WTC11 (cell line): ENCODE data around the gene MECR. TPM values are rescaled to one million over a fixed set of nuclear protein-coding genes. Genes with fewer than 3 reads are reported as not detected.

Experiments
- ATAC-seq: fragments of 200-7000 bp; cut with Tn5 transposase; 2 replicates; pipeline ENCODE4 v1.10.0; 2021; ENCODE audit warnings: mild to moderate bottlenecking, moderate library complexity
- CTCF ChIA-PET: fragments of 300-600 bp; sonication (Branson Sonifier 250); formaldehyde crosslinking; loops from one replicate; lab custom pipeline; 2021; ENCODE audit warnings: antibody characterized with exemption; lab: Charles Lee
- POLR2A ChIA-PET: fragments of 350-600 bp; sonication (Branson Sonifier 250); formaldehyde crosslinking; loops from one replicate; lab custom pipeline; 2021; ENCODE audit warnings: antibody characterized with exemption; lab: Charles Lee
- DNase-seq: peaks from one replicate; pipeline ENCODE4 v3.0.0; 2021; ENCODE audit warnings: low spot score
- H3K27ac Mint-ChIP-seq: 2 replicates; pipeline ENCODE4 v1.8.0; 2021; ENCODE audit warnings: mixed read lengths
- H3K27me3 Mint-ChIP-seq: 2 replicates; pipeline ENCODE4 v1.8.0; 2021; ENCODE audit warnings: low read depth, mild to moderate bottlenecking, moderate library complexity, mixed read lengths
- H3K36me3 Mint-ChIP-seq: 2 replicates; pipeline ENCODE4 v1.8.0; 2021; ENCODE audit warnings: mixed read lengths
- H3K4me1 Mint-ChIP-seq: 2 replicates; pipeline ENCODE4 v1.8.0; 2022; ENCODE audit warnings: mixed read lengths
- H3K4me3 Mint-ChIP-seq: 2 replicates; pipeline ENCODE4 v1.8.0; 2021; ENCODE audit warnings: mild to moderate bottlenecking, moderate library complexity, mixed read lengths
- H3K9me3 Mint-ChIP-seq: 2 replicates; pipeline ENCODE4 v1.8.0; 2021; ENCODE audit warnings: mixed read lengths
- ATF2 ChIP-seq: sonication (generic); formaldehyde crosslinking; IDR thresholded peaks from 2 replicates; pipeline ENCODE4 v1.8.1; 2022; ENCODE audit warnings: low read depth, missing genetic modification reagents, borderline replicate concordance
- ATF6 ChIP-seq: sonication (generic); formaldehyde crosslinking; IDR thresholded peaks from 2 replicates; pipeline ENCODE4 v1.8.1; 2023; ENCODE audit warnings: mild to moderate bottlenecking, missing genetic modification reagents
- CREB1 ChIP-seq: sonication (generic); formaldehyde crosslinking; IDR thresholded peaks from 2 replicates; pipeline ENCODE4 v1.8.0; 2023; ENCODE audit warnings: mild to moderate bottlenecking, missing genetic modification reagents
- FOXJ3 ChIP-seq: sonication (generic); formaldehyde crosslinking; IDR thresholded peaks from 2 replicates; pipeline ENCODE4 v1.9.0; 2021; ENCODE audit warnings: missing genetic modification reagents, mild to moderate bottlenecking, borderline replicate concordance
- FOXK1 ChIP-seq: sonication (generic); formaldehyde crosslinking; IDR thresholded peaks from 2 replicates; pipeline ENCODE4 v1.8.0; 2022; ENCODE audit warnings: mild to moderate bottlenecking, moderate library complexity, missing genetic modification reagents
- GRHL2 ChIP-seq: fragments of 250-450 bp; sonication (Bioruptor Pico); IDR thresholded peaks from 2 replicates; pipeline ENCODE4 v1.8.0; 2022; ENCODE audit warnings: mild to moderate bottlenecking, moderate library complexity; ENCODE audit not compliant: insufficient replicate concordance, severe bottlenecking
- GTF2I ChIP-seq: fragments of 250-450 bp; sonication (Bioruptor Pico); conservative IDR thresholded peaks from 2 replicates; pipeline ENCODE4 v1.4.0; 2021; ENCODE audit warnings: mild to moderate bottlenecking
- HMGA2 ChIP-seq: fragments of 250-450 bp; sonication (Bioruptor Pico); IDR thresholded peaks from 2 replicates; pipeline ENCODE4 v1.4.0; 2021; ENCODE audit warnings: mild to moderate bottlenecking, moderate library complexity
- HMGXB4 ChIP-seq: sonication (generic); formaldehyde crosslinking; IDR thresholded peaks from 2 replicates; pipeline ENCODE4 v1.8.1; 2023; ENCODE audit warnings: mild to moderate bottlenecking, moderate library complexity, missing genetic modification reagents
- IRF2 ChIP-seq: sonication (generic); formaldehyde crosslinking; IDR thresholded peaks from 2 replicates; pipeline ENCODE4 v1.8.0; 2022; ENCODE audit warnings: low read depth, missing genetic modification reagents, borderline replicate concordance
- PRDM15 ChIP-seq: sonication (generic); formaldehyde crosslinking; IDR thresholded peaks from 2 replicates; pipeline ENCODE4 v1.8.0; 2022; ENCODE audit warnings: missing genetic modification reagents
- TCF7 ChIP-seq: sonication (generic); formaldehyde crosslinking; IDR thresholded peaks from 2 replicates; pipeline ENCODE4 v1.8.0; 2022; ENCODE audit warnings: mild to moderate bottlenecking, low read depth, missing genetic modification reagents, moderate library complexity
- TEAD4 ChIP-seq: sonication (generic); formaldehyde crosslinking; IDR thresholded peaks from 2 replicates; pipeline ENCODE4 v1.8.0; 2022; ENCODE audit warnings: mild to moderate bottlenecking, missing genetic modification reagents
- ZMAT4 ChIP-seq: fragments of 250-450 bp; sonication (Bioruptor Pico); IDR thresholded peaks from 2 replicates; pipeline ENCODE4 v1.9.0; 2021; ENCODE audit warnings: mild to moderate bottlenecking
- ZSCAN18 ChIP-seq: fragments of 250-450 bp; sonication (Bioruptor Pico); IDR thresholded peaks from 2 replicates; pipeline ENCODE4 v2.1.2; 2022; ENCODE audit warnings: mild to moderate bottlenecking, moderate library complexity
- total RNA-seq: library from RNA; stranded (reverse); gene quantifications from 3 replicates; pipeline ENCODE4 v1.2.3, GENCODE V29; 2021
- TF ChIP-seq, protein P1 (sequence below): fragments of 250-450 bp; sonication (Bioruptor Pico); IDR thresholded peaks from 2 replicates; pipeline ENCODE4 v1.9.0; 2021; ENCODE audit warnings: moderate library complexity, mild to moderate bottlenecking, inconsistent platforms, borderline replicate concordance
- TF ChIP-seq, protein P2 (sequence below): sonication (generic); formaldehyde crosslinking; IDR thresholded peaks from 2 replicates; pipeline ENCODE4 v1.8.1; 2022; ENCODE audit warnings: low read depth, mild to moderate bottlenecking, moderate library complexity, missing genetic modification reagents, borderline replicate concordance

Gene MECR
- total RNA-seq, 1 experiment from 2014 or later = 37.6 TPM

- POLR2A ChIA-PET = interaction anchor here (1.0 to 2.0 kb wide), 5 partner anchors 10 to 24 kb away, joined by 3 to 9 read pairs (median 5); no protein-coding TSS in a partner anchor
- DNase-seq (peak; percentile 46), ATAC-seq (peak; percentile 34)
- peaks cover 4% of the 10 kb centered on the region for H3K9me3 Mint-ChIP-seq
- H3K4me1 Mint-ChIP-seq = peaks cover 49% of the 10 kb centered on the region
- peak overlapping the region; percentile 86 for H3K4me3 Mint-ChIP-seq
- TF ChIP-seq HMGXB4 = no peak
- TF ChIP-seq ZMAT4 (CRISPR knock-in tag) = no peak
- no peak for TF ChIP-seq CREB1 (CRISPR knock-in tag)
- no peak for TF ChIP-seq GTF2I (CRISPR knock-in tag)
- TF ChIP-seq ZSCAN18 (CRISPR knock-in tag) = no peak
- no peak for TF ChIP-seq ATF6
- TF ChIP-seq, protein P1, sequence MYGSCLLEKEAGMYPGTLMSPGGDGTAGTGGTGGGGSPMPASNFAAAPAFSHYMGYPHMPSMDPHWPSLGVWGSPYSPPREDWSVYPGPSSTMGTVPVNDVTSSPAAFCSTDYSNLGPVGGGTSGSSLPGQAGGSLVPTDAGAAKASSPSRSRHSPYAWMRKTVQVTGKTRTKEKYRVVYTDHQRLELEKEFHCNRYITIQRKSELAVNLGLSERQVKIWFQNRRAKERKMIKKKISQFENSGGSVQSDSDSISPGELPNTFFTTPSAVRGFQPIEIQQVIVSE = no peak
- peaks cover 6% of the 10 kb centered on the region; the same call in 1 of the 2 replicates for H3K36me3 Mint-ChIP-seq
- no peak overlapping the region for H3K27ac Mint-ChIP-seq
- H3K27me3 Mint-ChIP-seq = peaks cover 37% of the 10 kb centered on the region
- CTCF ChIA-PET = interaction anchor here (0.6 to 4.1 kb wide), 17 partner anchors 10 to 852 kb away, joined by 3 to 30 read pairs (median 6); partner anchors contain the start of genes MECR, PTPRU and TMEM200B
These were observed 28.5 kb upstream of the MECR start for GRCh38 chr1:29258976-29259801.

DNA sequence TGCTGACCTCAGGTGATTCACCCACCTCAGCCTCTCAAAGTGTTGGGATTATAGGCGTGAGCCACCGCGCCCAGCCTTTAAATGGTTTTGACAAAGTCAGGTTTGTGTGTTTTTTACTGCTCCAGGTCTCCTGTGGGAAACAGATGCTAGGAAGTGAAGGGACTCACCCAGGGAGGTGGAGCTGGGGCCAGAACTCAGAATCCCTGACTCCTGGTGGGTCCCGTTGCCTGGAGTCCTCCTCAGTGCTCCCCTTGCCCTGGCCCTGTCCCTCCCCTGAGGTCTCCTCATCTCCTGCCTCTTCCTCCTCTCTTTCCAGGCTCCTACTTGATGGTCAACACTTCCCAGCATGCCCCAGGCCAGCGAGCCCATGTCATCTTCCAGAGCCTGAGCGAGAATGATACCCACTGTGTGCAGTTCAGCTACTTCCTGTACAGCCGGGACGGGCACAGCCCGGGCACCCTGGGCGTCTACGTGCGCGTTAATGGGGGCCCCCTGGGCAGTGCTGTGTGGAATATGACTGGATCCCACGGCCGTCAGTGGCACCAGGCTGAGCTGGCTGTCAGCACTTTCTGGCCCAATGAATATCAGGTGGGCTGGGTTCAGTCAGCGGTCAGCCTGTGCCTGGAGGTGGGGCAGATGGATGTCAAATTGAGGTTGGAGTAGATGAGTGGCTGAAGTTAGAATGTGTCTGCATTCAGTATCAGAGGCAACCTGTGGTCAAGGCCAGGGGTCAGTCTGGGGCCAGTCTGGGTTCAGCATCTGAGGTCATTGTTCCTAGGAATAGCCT is 27.6 kb upstream of the MECR start:
- H3K36me3 Mint-ChIP-seq = peaks cover under 1% of the 10 kb centered on the region; the same call in 1 of the 2 replicates
- ATAC-seq = no peak
- peaks cover 37% of the 10 kb centered on the region for H3K27me3 Mint-ChIP-seq
- ChIA-PET CTCF (interaction anchor here (0.7 to 4.1 kb wide), 11 partner anchors 9 to 853 kb away, joined by 3 to 30 read pairs (median 7); partner anchors contain the start of genes PTPRU and TMEM200B), POLR2A (interaction anchor here (1.7 to 2.0 kb wide), 2 partner anchors 9 to 25 kb away, joined by 5 to 6 read pairs; no protein-coding TSS in a partner anchor)
- peaks cover 49% of the 10 kb centered on the region for H3K4me1 Mint-ChIP-seq
- peak overlapping the region; percentile 8 for H3K4me3 Mint-ChIP-seq
- no peak overlapping the region for H3K27ac Mint-ChIP-seq
- peaks cover under 1% of the 10 kb centered on the region; the same call in 1 of the 2 replicates for H3K9me3 Mint-ChIP-seq
- DNase-seq = peak; percentile 8
- TF ChIP-seq TEAD4 (CRISPR knock-in tag) (no peak), PRDM15 (CRISPR knock-in tag) (no peak), TCF7 (no peak), GTF2I (CRISPR knock-in tag) (no peak), IRF2 (CRISPR knock-in tag) (no peak), ATF2 (no peak), HMGA2 (CRISPR knock-in tag) (no peak), FOXJ3 (no peak), GRHL2 (CRISPR knock-in tag) (no peak), FOXK1 (no peak)
- TF ChIP-seq, protein P2, sequence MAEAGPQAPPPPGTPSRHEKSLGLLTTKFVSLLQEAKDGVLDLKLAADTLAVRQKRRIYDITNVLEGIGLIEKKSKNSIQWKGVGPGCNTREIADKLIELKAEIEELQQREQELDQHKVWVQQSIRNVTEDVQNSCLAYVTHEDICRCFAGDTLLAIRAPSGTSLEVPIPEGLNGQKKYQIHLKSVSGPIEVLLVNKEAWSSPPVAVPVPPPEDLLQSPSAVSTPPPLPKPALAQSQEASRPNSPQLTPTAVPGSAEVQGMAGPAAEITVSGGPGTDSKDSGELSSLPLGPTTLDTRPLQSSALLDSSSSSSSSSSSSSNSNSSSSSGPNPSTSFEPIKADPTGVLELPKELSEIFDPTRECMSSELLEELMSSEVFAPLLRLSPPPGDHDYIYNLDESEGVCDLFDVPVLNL = no peak
